Measurements from ENCODE around the gene DLG2.

Gene DLG2

DNA sequence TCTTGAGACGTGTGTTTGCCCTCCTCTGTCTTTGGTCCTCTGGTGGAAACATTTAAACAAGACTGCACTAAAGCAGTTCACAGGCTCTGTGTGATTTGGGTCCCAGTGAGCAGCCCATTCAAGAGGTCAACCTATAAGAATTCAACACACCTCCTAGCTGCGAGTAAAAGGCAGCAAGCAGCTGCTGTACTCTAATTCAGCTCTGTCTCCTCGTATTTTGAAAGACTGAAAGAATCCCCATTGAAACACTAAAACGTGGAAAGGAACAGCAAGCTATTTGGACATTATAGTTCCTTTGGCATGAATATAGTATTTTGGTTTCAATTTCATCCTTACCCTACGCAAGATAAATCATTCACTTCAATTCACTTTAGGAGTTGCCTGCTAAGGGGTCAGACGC, 1046.7 kb downstream of the DLG2 start:
- TF ChIP-seq, protein P1, sequence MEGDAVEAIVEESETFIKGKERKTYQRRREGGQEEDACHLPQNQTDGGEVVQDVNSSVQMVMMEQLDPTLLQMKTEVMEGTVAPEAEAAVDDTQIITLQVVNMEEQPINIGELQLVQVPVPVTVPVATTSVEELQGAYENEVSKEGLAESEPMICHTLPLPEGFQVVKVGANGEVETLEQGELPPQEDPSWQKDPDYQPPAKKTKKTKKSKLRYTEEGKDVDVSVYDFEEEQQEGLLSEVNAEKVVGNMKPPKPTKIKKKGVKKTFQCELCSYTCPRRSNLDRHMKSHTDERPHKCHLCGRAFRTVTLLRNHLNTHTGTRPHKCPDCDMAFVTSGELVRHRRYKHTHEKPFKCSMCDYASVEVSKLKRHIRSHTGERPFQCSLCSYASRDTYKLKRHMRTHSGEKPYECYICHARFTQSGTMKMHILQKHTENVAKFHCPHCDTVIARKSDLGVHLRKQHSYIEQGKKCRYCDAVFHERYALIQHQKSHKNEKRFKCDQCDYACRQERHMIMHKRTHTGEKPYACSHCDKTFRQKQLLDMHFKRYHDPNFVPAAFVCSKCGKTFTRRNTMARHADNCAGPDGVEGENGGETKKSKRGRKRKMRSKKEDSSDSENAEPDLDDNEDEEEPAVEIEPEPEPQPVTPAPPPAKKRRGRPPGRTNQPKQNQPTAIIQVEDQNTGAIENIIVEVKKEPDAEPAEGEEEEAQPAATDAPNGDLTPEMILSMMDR (IDR thresholded peaks at IDR 0.05; ENCODE audit: low read length, missing control alignments), result no peak
- no peak for DNase-seq (ENCODE audit: low read depth)
- no peak overlapping the region for H3K4me3 ChIP-seq (replicated peaks; ENCODE audit: low read depth, low read length)

DNA sequence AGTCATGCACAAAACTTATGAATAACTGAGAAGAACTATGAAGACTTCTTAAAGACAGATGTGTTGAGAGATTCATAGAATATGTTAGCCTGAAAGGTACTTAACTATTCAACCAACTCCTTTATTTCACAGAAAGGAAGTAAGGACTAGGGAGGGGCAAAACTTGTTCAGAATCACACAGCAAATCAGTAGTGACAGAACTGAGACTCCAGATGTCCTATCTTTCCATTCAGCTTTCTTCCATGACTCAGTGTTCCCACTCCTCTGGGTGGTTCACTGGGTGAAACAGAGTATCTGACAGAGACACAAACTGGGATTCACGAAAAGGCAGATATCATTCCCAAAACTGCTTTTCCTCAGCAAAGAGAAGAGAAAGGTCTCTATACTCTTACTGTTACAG, 1053.3 kb downstream of the DLG2 start:
- H3K4me3 ChIP-seq (replicated peaks; ENCODE audit: low read depth, low read length), result no peak overlapping the region
- DNase-seq (ENCODE audit: low read depth), result no peak
- TF ChIP-seq, protein P1 (IDR thresholded peaks at IDR 0.05; ENCODE audit: low read length, missing control alignments), result no peak

DNA sequence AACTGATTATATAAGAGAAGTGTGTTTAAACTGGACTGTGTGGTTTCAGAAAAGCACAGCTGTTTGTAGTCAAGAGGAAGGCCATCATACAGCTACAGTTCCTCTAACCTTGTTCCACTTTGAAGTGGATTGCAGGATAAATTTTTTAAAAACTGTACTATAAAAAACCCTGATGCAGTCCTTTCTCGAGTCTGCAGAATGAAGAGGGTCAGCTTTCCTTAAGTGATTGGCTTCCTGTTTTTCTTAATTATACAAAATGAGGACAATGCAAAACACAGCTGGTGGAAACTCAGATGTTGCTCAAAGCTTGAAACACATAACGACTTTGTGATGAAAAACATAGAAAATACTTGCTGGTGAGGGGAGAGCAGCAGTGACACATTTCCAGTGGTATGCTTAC, 1060.5 kb downstream of the DLG2 start:
- TF ChIP-seq, protein P1 (IDR thresholded peaks at IDR 0.05; ENCODE audit: low read length, missing control alignments), result no peak
- no peak overlapping the region for H3K4me3 ChIP-seq (replicated peaks; ENCODE audit: low read depth, low read length)
- DNase-seq (ENCODE audit: low read depth), result no peak

DNA sequence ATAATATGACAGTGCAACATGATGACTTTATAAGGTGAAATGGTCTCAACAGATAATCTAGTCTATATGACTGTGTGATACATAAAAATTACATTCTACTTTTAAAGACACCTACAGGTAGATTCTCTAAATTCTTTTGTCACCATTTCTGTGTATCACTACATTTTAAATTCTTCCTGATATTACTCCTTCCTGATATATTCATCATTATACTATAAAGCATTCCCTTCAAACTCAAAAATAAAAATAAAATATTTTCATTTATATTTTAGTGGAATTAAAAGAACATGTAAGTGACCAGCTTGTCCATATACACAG, 1062.3 kb downstream of the DLG2 start:
- no peak overlapping the region for H3K4me3 ChIP-seq (replicated peaks; ENCODE audit: low read depth, low read length)
- DNase-seq (ENCODE audit: low read depth), result no peak
- TF ChIP-seq, protein P1 (IDR thresholded peaks at IDR 0.05; ENCODE audit: low read length, missing control alignments), result no peak

DNA sequence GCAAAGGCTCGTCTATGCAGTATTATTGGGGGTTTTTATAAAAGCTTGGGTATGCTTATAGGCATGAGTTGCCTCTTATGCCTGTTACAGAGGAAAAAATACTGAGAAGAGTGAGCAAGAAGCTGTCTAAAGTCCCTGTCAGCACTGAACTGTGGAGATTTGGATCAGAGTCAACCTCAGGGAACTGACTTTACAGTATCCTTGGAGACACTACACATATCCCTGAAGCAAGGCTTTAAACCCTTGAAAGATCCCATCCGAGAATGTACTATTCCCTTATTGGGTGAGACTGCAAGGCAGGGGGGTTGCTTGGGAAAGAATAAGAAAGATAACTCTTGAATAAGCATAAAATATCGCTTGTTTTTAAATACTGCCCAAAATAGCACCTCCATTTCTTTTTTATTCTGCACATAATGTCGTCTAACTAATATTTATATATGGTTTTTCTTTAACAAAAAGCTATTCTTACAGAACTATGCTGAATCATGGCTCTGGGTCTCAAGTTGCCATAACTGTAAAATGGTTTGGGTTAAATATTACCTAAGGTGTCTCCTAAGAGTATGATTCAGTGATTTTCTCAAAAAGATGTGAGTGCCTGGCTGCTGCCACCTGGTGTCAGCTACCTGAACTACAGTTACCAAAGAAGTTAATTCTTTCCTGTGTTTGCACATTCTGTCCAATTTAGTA, 1062.8 kb downstream of the DLG2 start:
- H3K4me3 ChIP-seq (replicated peaks; ENCODE audit: low read depth, low read length), result no peak overlapping the region
- TF ChIP-seq, protein P1 (IDR thresholded peaks at IDR 0.05; ENCODE audit: low read length, missing control alignments), result peak; percentile 90
- DNase-seq (ENCODE audit: low read depth), result peak; percentile 68

DNA sequence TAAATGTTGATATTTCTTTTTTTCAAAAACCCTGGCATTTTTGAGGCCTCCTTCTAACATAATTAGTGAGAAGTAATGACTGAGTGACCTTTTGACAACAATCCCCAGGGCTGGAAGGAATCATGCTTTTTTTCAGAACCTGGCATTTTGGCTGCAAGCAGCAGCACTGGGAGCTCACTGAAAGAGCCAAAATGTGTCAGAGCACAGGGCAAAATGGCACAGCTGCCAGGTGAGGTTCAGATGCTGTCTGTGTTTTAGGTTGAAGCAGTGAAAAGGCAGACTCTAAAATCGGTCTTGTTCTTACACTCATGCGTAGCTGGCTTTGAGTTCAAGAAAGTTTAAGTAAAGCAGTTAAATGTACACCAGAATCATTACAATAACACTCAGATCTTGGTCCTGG, 1063.8 kb downstream of the DLG2 start:
- DNase-seq (ENCODE audit: low read depth), result no peak
- TF ChIP-seq, protein P1 (IDR thresholded peaks at IDR 0.05; ENCODE audit: low read length, missing control alignments), result no peak
- no peak overlapping the region for H3K4me3 ChIP-seq (replicated peaks; ENCODE audit: low read depth, low read length)

DNA sequence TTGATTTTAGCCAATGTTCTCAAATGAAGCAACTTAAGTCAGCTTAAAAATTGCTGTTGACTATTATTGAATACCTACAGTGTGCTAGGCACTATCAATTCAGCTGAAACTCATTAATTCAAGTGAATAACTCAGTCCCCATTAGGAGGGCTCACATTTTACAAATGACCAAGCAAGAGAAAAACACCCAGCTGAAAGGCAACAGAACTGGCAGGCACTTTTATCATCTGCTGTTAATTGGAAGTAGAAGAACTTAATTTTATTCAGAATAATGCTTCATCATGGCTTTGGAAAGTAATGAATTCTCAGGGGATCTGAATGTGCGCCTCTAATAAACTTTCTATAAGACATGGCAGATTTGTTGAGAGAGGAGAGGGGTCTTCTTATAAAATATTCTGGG, 1066.9 kb downstream of the DLG2 start:
- H3K4me3 ChIP-seq (replicated peaks; ENCODE audit: low read depth, low read length), result no peak overlapping the region
- DNase-seq (ENCODE audit: low read depth), result no peak
- TF ChIP-seq, protein P1 (IDR thresholded peaks at IDR 0.05; ENCODE audit: low read length, missing control alignments), result no peak
